Measurements from ENCODE around the gene DNER.

- TF ChIP-seq CTCF (IDR thresholded peaks at IDR 0.05) (no peak), POLR2A (IDR thresholded peaks at IDR 0.05) (no peak)
Observed at GRCh38 chr2:229610872-229611271, 103.5 kb downstream of the DNER start.
